Smooth muscle cell of the brain vasculature (primary cell): Measurements from ENCODE around the gene RPTOR.

Experiments used
- DNase-seq: peaks from one replicate; pipeline ENCODE4 v3.0.0-alpha.2; 2012; ENCODE audit warnings: low read depth, low spot score

RPTOR gene

GRCh38 chr17:80890196-80890920 is 345.7 kb downstream of the RPTOR start:
- DNase-seq, result no peak

- no peak for DNase-seq
These were observed 346.3 kb downstream of the RPTOR start for GRCh38 chr17:80890921-80891396.

- DNase-seq, result peak; percentile 50
These were observed 346.9 kb downstream of the RPTOR start for GRCh38 chr17:80891397-80892018.

GRCh38 chr17:80892019-80892855 is 347.6 kb downstream of the RPTOR start:
- DNase-seq, result peak; percentile 91

- peak; percentile 23 for DNase-seq
These were observed 348.4 kb downstream of the RPTOR start for GRCh38 chr17:80892900-80893603.

- DNase-seq, result no peak
These were observed 349.2 kb downstream of the RPTOR start for GRCh38 chr17:80893604-80894438.

GRCh38 chr17:80894439-80894721 is 349.7 kb downstream of the RPTOR start:
- DNase-seq, result no peak

GRCh38 chr17:80894726-80895125 is 350.1 kb downstream of the RPTOR start:
- no peak for DNase-seq

GRCh38 chr17:80895366-80895765 is 350.7 kb downstream of the RPTOR start:
- no peak for DNase-seq

GRCh38 chr17:80898716-80899115 is 354.1 kb downstream of the RPTOR start:
- no peak for DNase-seq

- no peak for DNase-seq
These were observed 355.0 kb downstream of the RPTOR start for GRCh38 chr17:80899402-80900268.

GRCh38 chr17:80901319-80901718 is 356.7 kb downstream of the RPTOR start:
- DNase-seq, result no peak

- no peak for DNase-seq
These were observed 357.7 kb downstream of the RPTOR start for GRCh38 chr17:80902197-80902962.

GRCh38 chr17:80902963-80903611 is 358.4 kb downstream of the RPTOR start:
- no peak for DNase-seq

- DNase-seq, result no peak
These were observed 359.6 kb downstream of the RPTOR start for GRCh38 chr17:80904036-80904753.

GRCh38 chr17:80905586-80906230 is 361.1 kb downstream of the RPTOR start:
- DNase-seq, result no peak
